Measurements from ENCODE around the gene E4F1. TPM values are rescaled to one million over a fixed set of nuclear protein-coding genes. Genes with fewer than 3 reads are reported as not detected.

The E4F1 gene
- total and polyA plus RNA-seq, 9 donors: 0.58 to 26.2 (median 22.7) TPM

DNA sequence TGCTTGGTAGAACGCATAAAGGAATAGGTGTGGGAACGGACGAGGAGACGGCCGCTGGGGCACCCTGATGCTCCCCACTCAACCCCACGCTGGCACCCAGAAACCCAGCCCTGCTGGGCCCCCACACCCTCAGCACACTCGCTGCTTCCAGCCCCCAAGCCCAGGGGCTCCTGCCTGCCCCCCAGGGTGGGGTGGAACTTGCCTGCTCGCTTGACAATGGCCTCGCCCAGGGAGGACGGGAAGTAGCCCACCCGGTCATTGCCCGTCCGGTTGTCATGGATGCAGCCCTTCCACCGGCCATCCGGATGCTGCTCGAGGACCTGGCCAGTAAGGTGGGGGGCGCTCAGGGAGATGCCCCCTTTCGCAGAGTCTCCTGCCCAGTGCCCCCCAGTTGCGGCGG, 36.9 kb upstream of the E4F1 start:
- TF ChIP-seq, protein P1, sequence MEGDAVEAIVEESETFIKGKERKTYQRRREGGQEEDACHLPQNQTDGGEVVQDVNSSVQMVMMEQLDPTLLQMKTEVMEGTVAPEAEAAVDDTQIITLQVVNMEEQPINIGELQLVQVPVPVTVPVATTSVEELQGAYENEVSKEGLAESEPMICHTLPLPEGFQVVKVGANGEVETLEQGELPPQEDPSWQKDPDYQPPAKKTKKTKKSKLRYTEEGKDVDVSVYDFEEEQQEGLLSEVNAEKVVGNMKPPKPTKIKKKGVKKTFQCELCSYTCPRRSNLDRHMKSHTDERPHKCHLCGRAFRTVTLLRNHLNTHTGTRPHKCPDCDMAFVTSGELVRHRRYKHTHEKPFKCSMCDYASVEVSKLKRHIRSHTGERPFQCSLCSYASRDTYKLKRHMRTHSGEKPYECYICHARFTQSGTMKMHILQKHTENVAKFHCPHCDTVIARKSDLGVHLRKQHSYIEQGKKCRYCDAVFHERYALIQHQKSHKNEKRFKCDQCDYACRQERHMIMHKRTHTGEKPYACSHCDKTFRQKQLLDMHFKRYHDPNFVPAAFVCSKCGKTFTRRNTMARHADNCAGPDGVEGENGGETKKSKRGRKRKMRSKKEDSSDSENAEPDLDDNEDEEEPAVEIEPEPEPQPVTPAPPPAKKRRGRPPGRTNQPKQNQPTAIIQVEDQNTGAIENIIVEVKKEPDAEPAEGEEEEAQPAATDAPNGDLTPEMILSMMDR (IDR thresholded peaks at IDR 0.05): no peak
- TF ChIP-seq POLR2A (IDR thresholded peaks at IDR 0.05) (no peak), EP300 (IDR thresholded peaks at IDR 0.05) (no peak)
- intact Hi-C loops (cut with DNase I): no loop called here
- Histone ChIP-seq H3K27ac (no peak overlapping the region), H3K27me3 (no peaks in the 10 kb centered on the region), H3K4me1 (ENCODE audit: insufficient read depth) (no peaks in the 10 kb centered on the region), H3K36me3 (no peaks in the 10 kb centered on the region), H3K4me3 (no peak overlapping the region), H3K9me3 (no peaks in the 10 kb centered on the region)
- WGBS, 3 donors: 90 to 91% (median 91%) methylated on average over 20 of the region's 20 CpGs
- no peak for DNase-seq

DNA sequence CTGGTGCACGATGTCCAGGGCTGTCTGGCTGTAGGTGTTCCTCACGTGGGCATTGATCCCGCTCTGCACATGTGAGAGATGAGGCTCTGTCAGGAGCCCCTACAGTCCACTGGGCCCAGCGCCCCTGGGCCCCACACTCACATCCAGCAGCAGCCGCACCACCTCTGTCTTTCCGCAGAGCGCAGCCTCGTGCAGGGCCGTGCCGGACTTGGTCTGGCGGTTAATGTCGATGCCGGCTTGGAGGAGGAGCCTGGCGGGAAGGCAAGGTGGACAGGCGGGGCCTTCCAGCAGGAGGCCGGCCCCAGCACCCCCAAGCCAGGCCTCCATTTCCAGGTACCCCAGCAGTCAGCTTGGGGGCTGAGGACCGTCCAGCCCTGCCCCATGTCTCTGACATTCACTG, 36.2 kb upstream of the E4F1 start:
- no peak overlapping the region for H3K27ac ChIP-seq
- H3K4me3 ChIP-seq: no peak overlapping the region
- DNase-seq: no peak
- H3K27me3 ChIP-seq: no peaks in the 10 kb centered on the region
- no peaks in the 10 kb centered on the region for H3K36me3 ChIP-seq
- intact Hi-C loops (cut with DNase I): no loop called here
- TF ChIP-seq, protein P1 (IDR thresholded peaks at IDR 0.05): no peak
- TF ChIP-seq POLR2A (IDR thresholded peaks at IDR 0.05) (no peak), EP300 (IDR thresholded peaks at IDR 0.05) (no peak)
- WGBS, 3 donors: 67 to 73% (median 72%) methylated on average over 17 of the region's 17 CpGs
- no peaks in the 10 kb centered on the region for H3K4me1 ChIP-seq (ENCODE audit: insufficient read depth)
- H3K9me3 ChIP-seq: no peaks in the 10 kb centered on the region

DNA sequence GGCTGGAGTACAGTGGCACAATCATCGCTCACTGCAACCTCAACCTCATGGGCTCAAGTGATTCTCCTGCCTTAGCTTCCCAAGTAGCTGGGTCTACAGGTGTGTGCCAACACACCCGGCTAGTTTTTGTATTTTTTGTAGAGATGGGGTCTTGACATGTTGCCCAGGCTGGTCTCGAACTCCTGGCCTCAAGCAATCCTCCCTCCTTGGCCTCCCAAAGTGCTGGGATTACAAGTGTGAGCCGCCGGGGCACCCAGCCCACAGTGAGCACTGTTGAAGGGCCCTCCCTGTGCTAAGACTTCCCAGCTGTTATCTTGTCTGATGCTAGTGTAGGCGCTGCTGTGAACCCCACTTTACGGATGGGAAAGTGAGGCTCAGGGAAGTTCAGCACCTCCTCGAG, 35.0 kb upstream of the E4F1 start:
- TF ChIP-seq POLR2A (IDR thresholded peaks at IDR 0.05) (no peak), EP300 (IDR thresholded peaks at IDR 0.05) (no peak)
- TF ChIP-seq, protein P1 (IDR thresholded peaks at IDR 0.05): no peak
- Histone ChIP-seq H3K4me3 (no peak overlapping the region), H3K9me3 (no peaks in the 10 kb centered on the region), H3K27me3 (no peaks in the 10 kb centered on the region), H3K4me1 (ENCODE audit: insufficient read depth) (no peaks in the 10 kb centered on the region), H3K27ac (no peak overlapping the region), H3K36me3 (no peaks in the 10 kb centered on the region)
- no peak for DNase-seq
- WGBS, 3 donors: 93 to 96% (median 95%) methylated on average over 8 of the region's 8 CpGs
- intact Hi-C loops (cut with DNase I): no loop called here

DNA sequence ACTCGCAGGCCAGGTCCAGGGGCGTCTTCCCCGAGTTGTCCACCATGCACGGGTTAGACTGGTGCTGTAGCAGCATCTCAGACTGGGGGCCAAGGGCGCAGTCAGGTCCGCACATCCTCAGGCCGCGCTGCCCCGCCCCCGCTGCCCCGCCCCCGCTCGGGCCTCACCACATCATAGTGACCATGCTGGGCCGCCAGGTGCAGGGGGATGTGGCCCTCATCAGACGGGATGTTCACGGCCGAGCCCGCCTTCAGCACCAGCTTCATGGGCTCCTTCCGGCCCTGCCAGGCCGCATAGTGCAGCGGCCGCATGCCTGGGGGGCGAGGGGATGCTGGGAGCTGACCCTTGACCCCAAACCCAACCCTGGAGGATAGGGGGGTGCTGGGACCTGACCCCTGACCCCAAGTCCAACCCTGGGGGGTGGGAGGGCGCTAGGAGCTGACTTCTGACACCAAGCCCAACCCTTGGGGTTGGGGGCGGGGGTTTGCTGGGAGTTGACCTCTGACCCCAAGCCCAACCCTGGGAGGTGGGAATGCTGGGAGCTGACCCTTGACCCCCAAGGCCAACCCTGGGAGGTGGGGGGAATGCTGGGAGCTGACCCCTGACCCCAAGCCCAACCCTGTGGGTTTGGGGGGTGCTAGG, 34.0 kb upstream of the E4F1 start:
- Histone ChIP-seq H3K27me3 (no peaks in the 10 kb centered on the region), H3K4me3 (no peak overlapping the region), H3K36me3 (no peaks in the 10 kb centered on the region), H3K4me1 (ENCODE audit: insufficient read depth) (no peaks in the 10 kb centered on the region), H3K9me3 (no peaks in the 10 kb centered on the region), H3K27ac (no peak overlapping the region)
- DNase-seq: no peak
- TF ChIP-seq EP300 (IDR thresholded peaks at IDR 0.05): no peak
- no peak for TF ChIP-seq POLR2A (IDR thresholded peaks at IDR 0.05)
- TF ChIP-seq, protein P1 (IDR thresholded peaks at IDR 0.05): no peak
- intact Hi-C loops (cut with DNase I): no loop called here
- 85 to 92% (median 87%) methylated on average over 24 to 25 of the region's 25 CpGs for WGBS, 3 donors
